ENCODE results near the gene PRRT2.

- TF ChIP-seq, protein P1, sequence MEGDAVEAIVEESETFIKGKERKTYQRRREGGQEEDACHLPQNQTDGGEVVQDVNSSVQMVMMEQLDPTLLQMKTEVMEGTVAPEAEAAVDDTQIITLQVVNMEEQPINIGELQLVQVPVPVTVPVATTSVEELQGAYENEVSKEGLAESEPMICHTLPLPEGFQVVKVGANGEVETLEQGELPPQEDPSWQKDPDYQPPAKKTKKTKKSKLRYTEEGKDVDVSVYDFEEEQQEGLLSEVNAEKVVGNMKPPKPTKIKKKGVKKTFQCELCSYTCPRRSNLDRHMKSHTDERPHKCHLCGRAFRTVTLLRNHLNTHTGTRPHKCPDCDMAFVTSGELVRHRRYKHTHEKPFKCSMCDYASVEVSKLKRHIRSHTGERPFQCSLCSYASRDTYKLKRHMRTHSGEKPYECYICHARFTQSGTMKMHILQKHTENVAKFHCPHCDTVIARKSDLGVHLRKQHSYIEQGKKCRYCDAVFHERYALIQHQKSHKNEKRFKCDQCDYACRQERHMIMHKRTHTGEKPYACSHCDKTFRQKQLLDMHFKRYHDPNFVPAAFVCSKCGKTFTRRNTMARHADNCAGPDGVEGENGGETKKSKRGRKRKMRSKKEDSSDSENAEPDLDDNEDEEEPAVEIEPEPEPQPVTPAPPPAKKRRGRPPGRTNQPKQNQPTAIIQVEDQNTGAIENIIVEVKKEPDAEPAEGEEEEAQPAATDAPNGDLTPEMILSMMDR (conservative IDR thresholded peaks at IDR 0.05; ENCODE audit: low read length): no peak
- no peak for TF ChIP-seq EZH2phosphoT487 (IDR thresholded peaks at IDR 0.05; ENCODE audit: borderline replicate concordance, low read depth, low read length)
Measured at GRCh38 chr16:29850998-29851397, 39.0 kb downstream of the PRRT2 start.

All from OCI-LY7 (cell line).